Calu3 (cell line): ENCODE data around the gene NCKAP5. TPM values are rescaled to one million over a fixed set of nuclear protein-coding genes. Genes with fewer than 3 reads are reported as not detected.

ENCODE experiments used
- BruUV-seq: library from RNA; stranded (reverse); fragments of 400-500 nt; replicated peaks from 2 replicates; lab custom pipeline; 2021; lab: Mats Ljungman, UMichigan
- CTCF ChIA-PET: fragments of 300-600 bp; sonication (Branson Sonifier 250); formaldehyde crosslinking; loops from one replicate; lab custom pipeline; 2022; ENCODE audit warnings: antibody characterized with exemption; lab: Charles Lee
- DNase-seq: peaks from one replicate; pipeline ENCODE4 v3.0.0; 2022
- H3K27ac Mint-ChIP-seq: one replicate; pipeline ENCODE4 v1.8.0; 2022; ENCODE audit warnings: mixed read lengths; ENCODE audit not compliant: unreplicated experiment
- H3K27me3 Mint-ChIP-seq: one replicate; pipeline ENCODE4 v1.8.0; 2022; ENCODE audit warnings: mixed read lengths; ENCODE audit not compliant: unreplicated experiment
- H3K36me3 Mint-ChIP-seq: one replicate; pipeline ENCODE4 v1.8.0; 2022; ENCODE audit warnings: mild to moderate bottlenecking, moderate library complexity, mixed read lengths; ENCODE audit not compliant: insufficient read depth, unreplicated experiment
- H3K4me1 Mint-ChIP-seq: one replicate; pipeline ENCODE4 v1.8.0; 2022; ENCODE audit warnings: mild to moderate bottlenecking, low read depth, mixed read lengths; ENCODE audit not compliant: unreplicated experiment
- H3K4me3 Mint-ChIP-seq: one replicate; pipeline ENCODE4 v1.8.0; 2022; ENCODE audit warnings: mild to moderate bottlenecking, low read depth, moderate library complexity, mixed read lengths; ENCODE audit not compliant: unreplicated experiment
- H3K9me3 Mint-ChIP-seq: one replicate; pipeline ENCODE4 v1.8.0; 2022; ENCODE audit warnings: low read depth, mixed read lengths; ENCODE audit not compliant: unreplicated experiment
- intact Hi-C: fragments of 100-400 bp; cut with micrococcal nuclease; formaldehyde crosslinking; loops from one replicate; pipeline ENCODE4 v1.10.0; 2022; ENCODE audit not compliant: unreplicated experiment
- total RNA-seq: library from RNA; stranded (reverse); gene quantifications from 2 replicates; pipeline ENCODE4 v1.2.3, GENCODE V29; 2022
- TF ChIP-seq, protein P1 (sequence below): fragments of 200-600 bp; IDR thresholded peaks from one replicate; pipeline ENCODE4 v1.8.0; 2022; ENCODE audit warnings: antibody characterized with exemption; ENCODE audit not compliant: unreplicated experiment

NCKAP5 gene
- total RNA-seq, 1 experiment from 2014 or later, result 2.2 TPM

DNA sequence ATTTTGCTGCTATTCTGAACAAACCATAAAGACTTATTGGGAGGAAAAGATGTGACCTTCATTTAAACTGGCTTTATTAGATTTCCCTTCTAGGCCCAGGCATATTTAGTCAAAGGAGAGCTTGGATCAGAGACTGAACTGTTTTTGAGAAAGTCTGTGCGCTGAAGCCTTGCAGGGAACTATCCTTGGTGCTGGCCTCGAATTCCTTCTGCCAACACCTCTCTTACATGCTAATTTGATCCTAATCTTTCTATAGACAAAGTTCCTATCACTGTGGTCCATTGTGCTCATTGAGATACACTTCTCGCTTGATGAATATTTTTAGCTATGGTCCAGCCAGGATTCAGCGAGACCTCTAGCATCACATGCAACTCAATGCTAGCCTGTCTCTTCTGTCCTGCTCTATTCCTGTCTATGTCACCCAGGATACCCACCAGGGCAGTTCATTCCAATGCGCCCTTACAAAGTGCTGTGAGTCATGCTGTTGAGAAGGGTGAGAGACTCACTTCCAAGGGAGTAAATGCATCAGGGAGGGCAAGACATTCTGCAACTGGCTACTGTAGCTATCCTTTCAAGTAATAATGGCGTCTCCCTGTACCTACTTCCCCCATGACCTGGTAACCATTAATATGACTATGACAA lies 541.6 kb downstream of the NCKAP5 start:
- Mint-ChIP-seq H3K9me3 (no peaks in the 10 kb centered on the region), H3K4me1 (no peaks in the 10 kb centered on the region), H3K27me3 (no peaks in the 10 kb centered on the region), H3K27ac (no peak overlapping the region), H3K4me3 (no peak overlapping the region), H3K36me3 (no peaks in the 10 kb centered on the region)
- intact Hi-C loops, result no loop called here
- CTCF ChIA-PET, result no interaction called here
- TF ChIP-seq, protein P1, sequence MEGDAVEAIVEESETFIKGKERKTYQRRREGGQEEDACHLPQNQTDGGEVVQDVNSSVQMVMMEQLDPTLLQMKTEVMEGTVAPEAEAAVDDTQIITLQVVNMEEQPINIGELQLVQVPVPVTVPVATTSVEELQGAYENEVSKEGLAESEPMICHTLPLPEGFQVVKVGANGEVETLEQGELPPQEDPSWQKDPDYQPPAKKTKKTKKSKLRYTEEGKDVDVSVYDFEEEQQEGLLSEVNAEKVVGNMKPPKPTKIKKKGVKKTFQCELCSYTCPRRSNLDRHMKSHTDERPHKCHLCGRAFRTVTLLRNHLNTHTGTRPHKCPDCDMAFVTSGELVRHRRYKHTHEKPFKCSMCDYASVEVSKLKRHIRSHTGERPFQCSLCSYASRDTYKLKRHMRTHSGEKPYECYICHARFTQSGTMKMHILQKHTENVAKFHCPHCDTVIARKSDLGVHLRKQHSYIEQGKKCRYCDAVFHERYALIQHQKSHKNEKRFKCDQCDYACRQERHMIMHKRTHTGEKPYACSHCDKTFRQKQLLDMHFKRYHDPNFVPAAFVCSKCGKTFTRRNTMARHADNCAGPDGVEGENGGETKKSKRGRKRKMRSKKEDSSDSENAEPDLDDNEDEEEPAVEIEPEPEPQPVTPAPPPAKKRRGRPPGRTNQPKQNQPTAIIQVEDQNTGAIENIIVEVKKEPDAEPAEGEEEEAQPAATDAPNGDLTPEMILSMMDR, result no peak
- BruUV-seq, result no TSS peak
- DNase-seq, result peak; percentile 13

GRCh38 chr2:133025004-133025403 lies 543.3 kb downstream of the NCKAP5 start:
- DNase-seq, result no peak
- Mint-ChIP-seq H3K4me3 (no peak overlapping the region), H3K9me3 (no peaks in the 10 kb centered on the region), H3K36me3 (no peaks in the 10 kb centered on the region), H3K27ac (no peak overlapping the region), H3K27me3 (no peaks in the 10 kb centered on the region), H3K4me1 (no peaks in the 10 kb centered on the region)
- intact Hi-C loops, result no loop called here
- TF ChIP-seq, protein P1, result no peak
- CTCF ChIA-PET, result no interaction called here
- BruUV-seq, result no TSS peak

- CTCF ChIA-PET, result no interaction called here
- Mint-ChIP-seq H3K36me3 (no peaks in the 10 kb centered on the region), H3K27me3 (no peaks in the 10 kb centered on the region), H3K4me1 (no peaks in the 10 kb centered on the region), H3K27ac (no peak overlapping the region), H3K4me3 (no peak overlapping the region), H3K9me3 (peaks cover 3% of the 10 kb centered on the region)
- intact Hi-C loops, result no loop called here
- DNase-seq, result no peak
- TF ChIP-seq, protein P1, result no peak
- no TSS peak for BruUV-seq
Measured at GRCh38 chr2:133012847-133013734, 555.2 kb downstream of the NCKAP5 start.

DNA sequence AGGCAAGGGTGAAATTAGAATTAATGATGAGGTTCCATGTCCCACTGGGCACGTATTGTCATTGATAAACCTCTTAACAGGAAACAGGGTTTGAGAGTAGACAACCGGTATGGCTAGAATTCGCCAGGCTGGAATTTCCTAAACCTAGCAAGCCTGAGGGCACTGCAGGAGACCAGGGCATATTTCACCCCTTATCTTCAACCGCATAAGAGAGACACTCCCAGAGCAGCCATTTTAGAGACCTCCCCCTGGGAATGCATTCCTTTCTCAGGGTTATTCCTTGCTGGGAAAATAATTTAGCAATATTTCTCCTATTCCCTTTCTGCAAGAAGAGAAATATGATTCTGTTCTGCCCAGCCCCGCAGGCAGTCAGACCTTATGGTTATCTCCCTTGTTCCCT lies 563.6 kb downstream of the NCKAP5 start:
- no peaks in the 10 kb centered on the region for H3K9me3 Mint-ChIP-seq
- BruUV-seq, result no TSS peak
- CTCF ChIA-PET, result no interaction called here
- DNase-seq, result peak; percentile 19
- no peak overlapping the region for H3K4me3 Mint-ChIP-seq
- TF ChIP-seq, protein P1, result no peak
- intact Hi-C loops, result no loop called here
- peaks cover 14% of the 10 kb centered on the region for H3K4me1 Mint-ChIP-seq
- H3K36me3 Mint-ChIP-seq, result no peaks in the 10 kb centered on the region
- H3K27me3 Mint-ChIP-seq, result no peaks in the 10 kb centered on the region
- H3K27ac Mint-ChIP-seq, result no peak overlapping the region
